Activated naive CD8-positive, alpha-beta T cell treated with anti-CD3 and anti-CD28 coated beads, Interleukin-2, amount 50 U/mL, for 16 hours (primary cell): ENCODE measurements around the gene PSMD10.

Experiments
- DNase-seq: peaks from one replicate; pipeline ENCODE4 v3.0.0-alpha.2; 2020; ENCODE audit warnings: low read depth, low spot score

The PSMD10 gene

DNA sequence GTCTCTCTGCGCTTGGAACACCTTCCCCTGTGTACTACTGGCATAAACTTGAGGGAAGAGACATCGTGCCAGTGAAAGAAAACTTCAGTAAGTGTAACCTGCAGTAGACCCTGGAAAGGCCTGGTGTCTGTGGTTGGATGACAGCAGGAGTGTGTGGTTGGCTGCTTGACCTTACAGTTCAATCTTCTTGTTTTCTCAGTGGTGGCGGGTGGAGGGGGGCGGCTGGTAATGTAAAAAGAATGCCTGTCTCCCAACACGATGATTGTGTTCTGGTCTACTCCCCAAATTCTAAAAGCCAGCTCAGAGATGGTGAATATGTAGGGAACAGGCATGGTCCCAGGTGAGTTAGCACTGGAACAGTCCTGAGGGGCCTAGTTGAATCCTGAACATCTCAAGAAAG is 18.6 kb downstream of the PSMD10 start:
- no peak for DNase-seq

DNA sequence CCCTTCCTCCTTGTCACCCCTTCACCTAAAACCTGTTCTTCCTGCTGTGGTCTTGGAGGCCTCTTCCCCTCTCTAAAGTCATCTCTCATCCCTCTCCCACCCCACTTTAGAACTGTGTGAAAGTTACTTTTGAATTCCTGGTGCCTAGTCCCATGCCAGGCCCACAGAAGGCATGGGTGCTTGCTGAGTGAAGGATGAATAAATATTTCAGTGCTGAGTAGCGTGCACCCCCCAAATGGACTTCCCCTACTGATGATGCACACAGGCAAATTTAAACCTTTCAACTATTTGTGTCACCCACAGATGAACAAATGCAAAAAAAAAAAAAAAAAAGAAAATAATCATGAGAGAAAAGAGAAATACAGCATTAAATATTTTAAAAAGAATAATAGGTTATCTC is 19.8 kb downstream of the PSMD10 start:
- DNase-seq: no peak

DNA sequence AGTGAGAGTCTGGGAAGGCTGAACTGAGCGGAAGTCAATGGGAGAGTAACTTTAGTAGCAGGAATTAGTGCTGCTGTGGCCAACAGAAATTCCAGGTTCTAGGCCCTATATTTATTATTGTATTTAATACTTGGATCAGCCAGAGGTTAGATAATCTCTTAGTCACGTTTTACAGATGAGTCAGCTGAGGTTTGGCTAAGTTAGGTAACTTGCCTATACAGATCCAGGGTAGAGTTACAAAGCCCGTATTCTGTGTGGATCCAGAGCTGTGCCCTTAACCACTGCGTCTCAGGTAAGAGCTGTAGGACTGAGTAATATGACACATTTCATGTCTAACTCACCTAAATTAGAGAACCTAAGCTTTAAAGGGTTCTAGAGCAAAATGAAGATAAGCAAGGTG is 20.5 kb downstream of the PSMD10 start:
- no peak for DNase-seq

DNA sequence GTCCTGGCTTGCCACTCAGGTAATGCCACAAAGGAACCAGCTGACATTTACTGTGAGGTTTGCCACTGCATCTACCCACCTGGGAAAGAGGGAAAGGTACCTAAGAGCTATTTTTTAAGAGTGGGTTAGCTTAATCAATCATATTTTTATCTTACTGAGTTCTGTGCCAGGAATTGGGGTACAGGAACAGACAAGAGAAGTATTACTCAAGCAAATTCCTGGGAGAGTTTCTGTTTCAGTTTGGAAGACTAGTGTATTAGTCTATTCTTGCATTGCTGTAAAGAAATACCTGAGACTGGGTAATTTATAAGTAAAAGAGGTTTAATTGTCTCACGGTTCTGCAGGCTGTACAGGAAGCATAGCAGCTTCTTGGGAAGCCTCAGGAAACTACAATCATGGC is 23.2 kb downstream of the PSMD10 start:
- no peak for DNase-seq

DNA sequence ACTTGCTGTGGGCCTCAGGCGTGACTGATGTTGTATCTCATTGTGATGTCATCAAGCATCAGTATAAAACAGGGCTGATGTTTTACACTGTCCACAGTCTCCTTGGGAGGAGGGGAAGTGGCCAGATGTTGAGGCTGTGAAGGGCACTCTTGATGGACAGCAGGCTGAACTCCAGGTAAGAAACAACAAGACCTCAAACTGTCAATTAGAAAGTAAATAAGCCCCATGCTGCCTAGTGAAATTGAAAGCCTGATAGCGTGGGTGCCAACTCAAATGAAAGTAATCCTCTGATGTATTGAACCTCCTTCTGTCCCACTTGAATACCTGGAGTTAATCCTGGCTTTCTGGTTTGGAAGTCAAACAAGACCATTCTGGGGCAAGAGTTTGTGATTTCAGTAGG is 26.7 kb downstream of the PSMD10 start:
- no peak for DNase-seq

DNA sequence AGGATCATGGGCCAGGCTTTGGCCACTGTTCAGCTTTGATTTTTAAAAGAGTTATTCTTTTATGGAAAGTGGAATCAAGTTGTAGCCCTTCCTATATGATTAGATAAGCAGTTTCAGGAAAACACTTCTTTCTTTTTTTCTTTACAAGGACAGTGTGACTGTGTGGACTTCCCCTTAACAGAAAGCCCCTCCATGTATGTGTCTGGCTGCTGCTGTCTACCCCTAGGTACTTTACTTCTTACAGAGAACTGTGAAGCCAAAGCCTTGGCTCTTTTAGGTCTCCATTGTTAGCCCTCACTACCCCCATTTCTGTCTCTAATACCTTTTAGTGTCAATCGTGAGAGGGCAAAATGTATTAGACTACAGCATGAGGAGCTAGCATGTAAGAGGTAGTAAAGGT is 27.3 kb downstream of the PSMD10 start:
- DNase-seq: no peak

DNA sequence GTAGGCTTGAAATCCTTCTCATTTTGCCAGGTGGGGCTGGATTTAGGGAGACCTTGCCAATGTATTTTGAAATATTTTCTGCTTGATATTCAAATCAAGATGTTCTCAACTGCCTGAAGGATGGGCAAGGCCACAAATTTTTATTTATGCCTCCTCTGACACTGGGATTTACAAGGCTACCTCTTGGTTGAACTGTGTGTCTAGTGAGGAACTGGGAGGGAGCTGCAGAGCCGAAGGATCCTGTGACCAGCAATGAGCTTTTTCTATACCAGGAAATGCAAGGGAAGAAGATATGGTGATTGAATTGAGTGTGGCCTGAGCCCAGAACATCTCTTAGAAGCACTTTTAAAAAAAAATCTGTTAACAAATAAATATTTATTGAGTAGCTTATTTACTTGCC is 31.5 kb downstream of the PSMD10 start:
- DNase-seq: no peak

DNA sequence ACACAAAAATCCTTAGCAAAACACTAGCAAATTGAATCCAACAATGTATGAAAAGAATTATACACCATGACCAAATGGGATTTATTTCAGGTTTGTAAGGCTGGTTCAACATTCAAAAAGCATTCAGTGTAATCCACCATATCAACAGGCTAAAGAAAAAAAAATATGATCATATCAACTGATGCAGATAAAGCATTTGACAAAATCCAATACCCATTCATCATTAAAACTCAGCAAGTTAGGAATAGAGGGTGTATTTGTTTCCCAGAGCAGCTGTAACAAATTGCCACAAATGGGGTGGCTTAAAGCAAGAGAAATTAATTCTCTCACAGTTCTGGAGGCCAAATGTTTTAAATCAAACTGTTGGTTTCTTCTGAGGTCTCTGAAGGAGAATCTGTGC is 35.8 kb downstream of the PSMD10 start:
- DNase-seq: no peak

DNA sequence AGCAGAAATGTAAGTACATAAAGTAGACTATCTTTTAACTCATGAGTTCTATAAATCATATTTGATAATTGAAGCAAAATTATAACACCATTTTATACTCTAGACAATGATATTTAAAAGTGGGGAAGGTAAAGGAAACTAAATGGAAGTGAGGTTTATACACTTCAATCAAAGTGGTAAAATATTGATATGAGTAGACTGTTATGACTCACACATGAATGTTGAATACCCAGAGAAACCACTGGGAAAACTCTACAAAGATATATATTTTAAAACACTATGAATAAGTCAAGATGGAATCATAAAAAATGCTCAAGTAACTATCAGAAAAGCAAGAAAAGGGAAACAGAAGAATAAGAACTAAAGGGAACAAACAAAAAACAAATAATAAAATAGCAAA is 38.1 kb downstream of the PSMD10 start:
- DNase-seq: no peak

DNA sequence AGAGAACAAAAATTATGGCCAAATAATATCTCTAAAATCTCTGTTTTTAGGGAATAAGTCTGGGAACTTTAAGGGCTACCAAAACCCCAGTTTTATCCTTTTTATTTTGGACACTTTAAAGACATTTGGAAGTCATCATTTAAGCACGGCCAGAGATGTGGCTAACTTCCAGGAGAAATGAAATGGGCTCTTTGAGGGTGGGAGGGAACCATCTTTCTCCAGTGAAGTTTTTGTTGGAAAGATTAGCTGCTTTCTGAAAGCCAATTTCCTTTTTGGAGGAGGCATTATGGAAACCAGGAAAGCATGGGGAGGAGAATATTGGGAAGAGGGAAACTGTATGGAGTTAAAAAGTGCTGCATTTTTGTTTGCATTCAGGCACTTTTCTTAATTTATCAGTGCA is 41.7 kb downstream of the PSMD10 start:
- no peak for DNase-seq

DNA sequence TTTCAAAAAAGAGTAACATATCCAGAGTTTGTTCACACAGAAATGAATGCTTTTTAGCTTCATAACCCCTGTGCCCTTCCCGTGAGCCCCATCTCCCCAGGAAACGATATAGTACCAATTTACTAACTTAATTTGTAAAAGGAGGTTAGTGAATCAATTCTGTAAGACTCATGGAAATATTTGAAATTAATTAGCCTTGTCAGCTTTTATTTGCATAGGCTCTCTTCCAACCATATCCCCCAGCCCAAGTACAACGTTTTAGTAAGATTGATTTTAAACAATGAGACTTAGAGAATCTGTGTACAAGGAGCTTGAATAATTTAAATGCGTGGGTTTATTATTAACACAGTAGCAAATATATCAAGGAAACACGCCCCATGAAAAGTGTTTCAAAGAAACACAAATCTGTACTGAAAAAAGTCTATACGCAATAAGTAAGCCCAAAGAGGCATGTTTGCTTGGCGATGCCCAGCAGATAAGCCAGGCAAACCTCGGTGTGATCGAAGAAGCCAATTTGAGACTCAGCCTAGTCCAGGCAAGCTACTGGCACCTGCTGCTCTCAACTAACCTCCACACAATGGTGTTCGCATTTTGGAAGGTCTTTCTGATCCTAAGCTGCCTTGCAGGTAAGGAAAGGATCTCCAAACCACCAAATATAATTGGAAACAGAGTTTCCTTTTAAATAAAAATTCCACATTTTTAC is 46.6 kb downstream of the PSMD10 start, which contains the start of gene VSIG1:
Gene VSIG1 (plus strand): TSS at position 512 of the 703 bp plus-strand sequence. CDS start 66 bp downstream, at position 578.
- no peak for DNase-seq

DNA sequence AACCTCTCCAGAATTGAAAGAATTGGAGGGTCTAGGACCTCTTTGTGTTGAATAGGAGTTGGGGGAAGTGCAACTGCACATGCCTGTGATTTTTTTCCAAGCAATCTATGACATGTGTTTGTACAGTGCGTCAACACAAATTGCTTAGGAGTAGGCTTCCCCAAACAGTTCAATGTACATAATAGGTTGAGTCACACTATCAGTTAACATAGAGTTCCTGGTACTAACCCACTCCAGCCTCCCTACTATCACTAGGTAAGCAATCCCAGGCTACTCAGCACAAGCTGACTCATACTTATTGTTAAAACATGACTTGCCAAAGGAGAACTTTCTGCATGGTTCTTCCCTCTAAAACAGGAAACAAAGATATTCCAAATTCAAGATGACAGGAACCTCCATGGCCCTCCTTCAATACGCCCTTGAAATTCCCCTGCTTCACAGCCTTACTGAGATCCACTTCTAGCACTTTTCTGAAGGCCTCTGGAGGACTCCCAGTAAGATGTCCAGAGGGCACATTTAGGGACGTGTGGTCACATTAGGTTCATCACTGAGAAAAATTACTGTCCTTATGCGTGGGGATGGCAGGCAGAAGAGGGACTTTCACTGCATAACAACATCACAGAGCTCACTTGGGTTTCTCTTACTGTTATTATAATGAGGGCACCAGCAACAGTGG is 54.9 kb downstream of the PSMD10 start:
- no peak for DNase-seq

DNA sequence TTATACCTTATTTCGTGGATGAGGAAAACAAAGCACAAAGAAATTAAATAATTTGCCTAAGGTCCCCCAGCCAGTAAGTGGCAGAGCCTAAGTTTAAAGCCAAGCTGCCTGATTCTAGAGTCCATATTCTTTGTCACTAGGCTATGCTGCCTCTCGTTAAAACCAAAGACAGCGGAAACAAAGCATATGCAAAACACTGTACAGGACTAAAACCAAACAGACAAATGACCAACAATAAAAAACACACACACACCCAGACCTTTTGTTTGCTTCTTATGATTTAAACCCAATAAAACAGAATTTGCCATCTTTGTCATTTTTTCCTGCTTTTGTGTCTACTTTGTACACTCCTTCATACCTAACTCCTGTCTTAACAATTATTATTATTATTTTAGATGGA is 56.6 kb downstream of the PSMD10 start:
- DNase-seq: no peak
